ENCODE results near the gene OPTC. TPM values are rescaled to one million over a fixed set of nuclear protein-coding genes. Genes with fewer than 3 reads are reported as not detected.

OPTC gene
- polyA plus RNA-seq, 3 donors: not detected

- no peak for DNase-seq
These were observed 43.1 kb downstream of the OPTC start for GRCh38 chr1:203536980-203537455.

- DNase-seq: no peak
These were observed 44.0 kb downstream of the OPTC start for GRCh38 chr1:203537806-203538464.

GRCh38 chr1:203538726-203539125 is 44.8 kb downstream of the OPTC start:
- no peak for DNase-seq

- no peak for DNase-seq
These were observed 46.0 kb downstream of the OPTC start for GRCh38 chr1:203539831-203540546.

- peak; percentile 55 for DNase-seq
These were observed 50.5 kb downstream of the OPTC start for GRCh38 chr1:203544485-203544884.

- DNase-seq: no peak
These were observed 51.2 kb downstream of the OPTC start for GRCh38 chr1:203544978-203545816.

- DNase-seq: no peak
These were observed 52.3 kb downstream of the OPTC start for GRCh38 chr1:203546274-203546673.

- DNase-seq: no peak
These were observed 53.2 kb downstream of the OPTC start for GRCh38 chr1:203547147-203547546.

GRCh38 chr1:203547771-203548421 is 53.9 kb downstream of the OPTC start:
- DNase-seq: no peak

- no peak for DNase-seq
These were observed 54.9 kb downstream of the OPTC start for GRCh38 chr1:203548892-203549291.

- no peak for DNase-seq
These were observed 55.4 kb downstream of the OPTC start for GRCh38 chr1:203549309-203549708.

- DNase-seq: no peak
These were observed 56.9 kb downstream of the OPTC start for GRCh38 chr1:203550846-203551245.

GRCh38 chr1:203551550-203551949 is 57.6 kb downstream of the OPTC start:
- no peak for DNase-seq

- DNase-seq: no peak
These were observed 59.5 kb downstream of the OPTC start for GRCh38 chr1:203553496-203553895.

- DNase-seq: no peak
These were observed 60.1 kb downstream of the OPTC start for GRCh38 chr1:203554071-203554470.

- DNase-seq: no peak
These were observed 61.1 kb downstream of the OPTC start for GRCh38 chr1:203555076-203555475.

- DNase-seq: no peak
These were observed 61.6 kb downstream of the OPTC start for GRCh38 chr1:203555511-203556046.

GRCh38 chr1:203556047-203556851 is 62.3 kb downstream of the OPTC start:
- DNase-seq: peak; percentile 48

GRCh38 chr1:203557390-203557789 is 63.4 kb downstream of the OPTC start:
- DNase-seq: no peak

- no peak for DNase-seq
These were observed 64.3 kb downstream of the OPTC start for GRCh38 chr1:203558064-203558760.

All from renal pelvis (tissue), 4 donors.